H1 (cell line): ENCODE data around the gene RAB3IL1. TPM values are rescaled to one million over a fixed set of nuclear protein-coding genes. Genes with fewer than 3 reads are reported as not detected.

Experiments used
- CBX8 ChIP-seq: fragments of 300-800, 300-1000 bp; sonication (generic); IDR thresholded peaks from 2 replicates; pipeline ENCODE4 v1.7.1; 2016; ENCODE audit warnings: low read depth, low read length, borderline replicate concordance
- GTF2F1 ChIP-seq: IDR thresholded peaks from 2 replicates; pipeline ENCODE4 v1.6.1; 2012; ENCODE audit warnings: low read depth, low read length, improper control_type of control experiment, borderline replicate concordance
- MAFK ChIP-seq: IDR thresholded peaks from 2 replicates; pipeline ENCODE4 v1.6.1; 2012; ENCODE audit warnings: low read depth, mild to moderate bottlenecking, improper control_type of control experiment, low read length
- polyA plus RNA-seq, 7 experiments: library from polyadenylated mRNA; depleted of rRNA in 3 of 7; stranded (reverse) in 5 of 7; unstranded in 2 of 7; fragments of >200 nt in 5 of 7; fragments of 200-250 nt in 2 of 7; gene quantifications; 1 replicate in 5 of 7; 2 replicates in 1 of 7; 4 replicates in 1 of 7; pipeline versions ENCODE4 v1.2.1 to v1.2.3, GENCODE V29; 2011 to 2013; ENCODE audit warnings: missing spikeins in 2 of 7, mixed read lengths in 2 of 7
- total RNA-seq: library from RNA; stranded (reverse); fragmentation: NEBNext Ultra II Directional; extraction: Animal tissue kit (Norgen Biotek cat#: 25700); gene quantifications from 2 replicates; pipeline ENCODE4 v1.2.1, GENCODE V29; 2021
- TF ChIP-seq, protein P1 (sequence below): IDR thresholded peaks from 2 replicates; pipeline ENCODE4 v1.6.1; 2012; ENCODE audit warnings: inconsistent platforms

RAB3IL1 gene
- total and polyA plus RNA-seq, 2 of the 8 experiments (the other 6 are each of a cell fraction or from before 2014, with no cell fraction given), result 6.8 to 7.9 TPM

DNA sequence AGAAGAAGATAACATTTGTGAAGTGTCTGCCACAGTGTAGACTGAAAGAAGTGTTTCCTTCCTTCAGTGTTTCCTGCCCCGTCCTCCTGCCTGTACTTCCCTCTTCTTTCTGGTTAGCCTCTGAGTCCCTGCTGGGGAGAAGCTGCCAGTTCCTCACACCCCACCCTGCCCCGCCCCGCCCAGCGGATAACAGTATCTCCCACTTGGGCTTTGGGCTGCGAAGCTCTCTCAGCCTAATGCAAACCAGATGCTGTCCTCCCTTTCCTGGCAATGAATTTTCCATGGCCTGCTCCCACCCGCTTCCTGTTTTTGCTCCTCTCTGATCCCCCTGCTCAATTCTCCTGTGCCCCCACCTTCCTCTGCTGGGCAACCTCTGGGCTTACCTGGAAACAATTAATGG lies 5.2 kb upstream of the RAB3IL1 start (continued):
- TF ChIP-seq CBX8, result no peak
- TF ChIP-seq, protein P1, sequence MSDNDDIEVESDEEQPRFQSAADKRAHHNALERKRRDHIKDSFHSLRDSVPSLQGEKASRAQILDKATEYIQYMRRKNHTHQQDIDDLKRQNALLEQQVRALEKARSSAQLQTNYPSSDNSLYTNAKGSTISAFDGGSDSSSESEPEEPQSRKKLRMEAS, result no peak
- TF ChIP-seq GTF2F1, result no peak
- TF ChIP-seq MAFK, result no peak
